Measurements from ENCODE around the gene ATP1A2.
A peak's percentile ranks its signal among the peaks of the same experiment; 100 is the strongest.

The ATP1A2 gene

GRCh38 chr1:160114085-160114484 lies 1.5 kb upstream of the ATP1A2 start:
- H3K27ac ChIP-seq (ENCODE audit: low read length) = peak overlapping the region; percentile 76
- no peaks in the 10 kb centered on the region for H3K27me3 ChIP-seq (ENCODE audit: control insufficient read depth in 1 of 2, insufficient read depth in 2 of 2, low read length in 2 of 2)
- no peaks in the 10 kb centered on the region for H3K36me3 ChIP-seq (ENCODE audit: control insufficient read depth in 2 of 2, insufficient read depth in 2 of 2, low read length in 2 of 2)
- H3K9me3 ChIP-seq (ENCODE audit: control insufficient read depth in 2 of 2, low read length in 2 of 2) = no peaks in the 10 kb centered on the region
- no peak overlapping the region for H3K4me3 ChIP-seq (ENCODE audit: low read length in 2 of 2)
- H3K4me1 ChIP-seq (ENCODE audit: control insufficient read depth, insufficient read depth, low read length) = peaks cover 42% of the 10 kb centered on the region
- no peak overlapping the region for H3K9ac ChIP-seq (ENCODE audit: low read length in 2 of 2)

DNA sequence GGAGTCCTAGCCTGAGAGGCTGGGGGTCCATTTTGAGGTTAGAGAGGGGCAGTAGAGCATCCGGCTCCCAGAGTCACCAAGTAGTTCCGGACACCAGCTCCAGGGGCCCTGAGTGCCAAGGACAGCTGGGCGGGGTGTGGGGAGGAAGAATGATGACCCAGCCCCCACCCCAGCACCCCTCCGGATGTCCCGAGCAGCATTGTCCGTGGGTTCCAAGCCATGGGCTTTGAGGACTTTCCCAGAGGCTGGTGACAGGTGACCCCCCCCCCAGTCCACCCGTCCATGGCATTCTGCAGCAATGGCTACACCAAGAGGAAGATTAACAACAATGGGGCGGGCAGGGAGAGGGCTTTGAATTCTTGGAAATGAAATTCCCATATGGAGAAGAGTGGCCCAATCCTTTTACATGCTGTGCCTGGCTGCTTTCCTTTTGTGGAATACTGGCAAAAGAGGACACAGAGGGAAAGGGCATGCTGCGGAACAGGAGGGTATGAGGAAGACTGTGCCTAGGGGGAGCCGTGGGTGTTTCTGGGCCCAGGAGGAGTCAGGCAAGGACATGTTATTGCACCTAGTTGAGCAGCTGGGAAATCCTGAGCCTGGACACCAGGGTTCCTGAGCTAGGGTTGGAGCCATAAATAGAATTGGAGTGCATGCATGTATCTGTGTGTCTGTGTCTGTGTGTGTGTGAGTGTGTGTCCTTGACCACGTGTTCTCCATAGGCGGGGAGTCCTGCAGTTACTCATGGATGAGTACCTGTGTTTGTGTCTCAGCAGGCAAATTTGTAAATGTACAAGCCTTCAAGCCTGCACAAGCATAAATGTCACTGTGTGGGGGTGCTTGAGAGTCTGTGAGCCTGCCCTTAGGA lies 956 bp downstream of the ATP1A2 start:
- H3K9ac ChIP-seq (ENCODE audit: low read length in 2 of 2) = peak overlapping the region; percentile 68 to 77
- peak overlapping the region; percentile 48 to 81 for H3K4me3 ChIP-seq (ENCODE audit: low read length in 2 of 2)
- H3K27ac ChIP-seq (ENCODE audit: low read length) = peak overlapping the region; percentile 76
- no peaks in the 10 kb centered on the region for H3K9me3 ChIP-seq (ENCODE audit: control insufficient read depth in 2 of 2, low read length in 2 of 2)
- H3K36me3 ChIP-seq (ENCODE audit: control insufficient read depth in 2 of 2, insufficient read depth in 2 of 2, low read length in 2 of 2) = peaks cover 0 to 7% of the 10 kb centered on the region in 2 donors
- H3K4me1 ChIP-seq (ENCODE audit: control insufficient read depth, insufficient read depth, low read length) = peaks cover 39% of the 10 kb centered on the region
- no peaks in the 10 kb centered on the region for H3K27me3 ChIP-seq (ENCODE audit: control insufficient read depth in 1 of 2, insufficient read depth in 2 of 2, low read length in 2 of 2)

- H3K9me3 ChIP-seq (ENCODE audit: control insufficient read depth in 2 of 2, low read length in 2 of 2) = no peaks in the 10 kb centered on the region
- H3K27ac ChIP-seq (ENCODE audit: low read length) = peak overlapping the region; percentile 76
- peak overlapping the region; percentile 2 to 51 for H3K9ac ChIP-seq (ENCODE audit: low read length in 2 of 2)
- H3K36me3 ChIP-seq (ENCODE audit: control insufficient read depth in 2 of 2, insufficient read depth in 2 of 2, low read length in 2 of 2) = peaks cover 0 to 12% of the 10 kb centered on the region in 2 donors
- H3K4me1 ChIP-seq (ENCODE audit: control insufficient read depth, insufficient read depth, low read length) = peaks cover 39% of the 10 kb centered on the region
- H3K27me3 ChIP-seq (ENCODE audit: control insufficient read depth in 1 of 2, insufficient read depth in 2 of 2, low read length in 2 of 2) = no peaks in the 10 kb centered on the region
- peak overlapping the region; percentile 48 to 81 for H3K4me3 ChIP-seq (ENCODE audit: low read length in 2 of 2)
Measured at GRCh38 chr1:160117300-160117699, 1.7 kb downstream of the ATP1A2 start.

DNA sequence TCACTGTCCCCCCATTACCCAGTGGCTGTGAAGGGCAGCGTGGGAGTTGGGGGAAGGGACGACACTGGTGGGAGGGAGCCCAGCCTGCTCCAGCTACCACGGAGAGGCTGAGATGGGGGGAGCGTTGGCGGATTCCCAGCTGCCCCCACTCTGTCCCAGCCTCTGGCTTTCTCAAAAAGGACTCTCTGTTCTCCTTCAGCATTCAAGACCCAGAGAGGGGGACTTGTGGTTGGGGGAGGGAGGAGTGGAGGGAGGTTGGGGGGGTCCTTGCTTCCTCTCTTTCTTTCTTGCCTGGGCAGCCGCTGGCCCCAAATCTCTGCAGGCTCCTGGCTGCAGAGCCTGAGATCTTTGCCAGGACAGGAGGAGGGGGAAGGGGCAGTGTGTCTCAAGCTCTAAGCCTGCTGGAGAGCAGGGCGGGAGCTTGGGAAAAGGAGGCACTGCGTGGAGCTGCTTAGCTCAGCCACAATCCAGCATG lies 2.2 kb downstream of the ATP1A2 start:
- Histone ChIP-seq H3K36me3 (ENCODE audit: control insufficient read depth in 2 of 2, insufficient read depth in 2 of 2, low read length in 2 of 2) (peaks cover 2 to 14% of the 10 kb centered on the region in 2 donors), H3K27ac (ENCODE audit: low read length) (peak overlapping the region; percentile 76), H3K4me3 (ENCODE audit: low read length in 2 of 2) (peak overlapping the region; percentile 48 to 81), H3K9ac (ENCODE audit: low read length in 2 of 2) (peak overlapping the region; percentile 2 to 51), H3K4me1 (ENCODE audit: control insufficient read depth, insufficient read depth, low read length) (peaks cover 39% of the 10 kb centered on the region), H3K27me3 (ENCODE audit: control insufficient read depth in 1 of 2, insufficient read depth in 2 of 2, low read length in 2 of 2) (no peaks in the 10 kb centered on the region), H3K9me3 (ENCODE audit: control insufficient read depth in 2 of 2, low read length in 2 of 2) (no peaks in the 10 kb centered on the region)

DNA sequence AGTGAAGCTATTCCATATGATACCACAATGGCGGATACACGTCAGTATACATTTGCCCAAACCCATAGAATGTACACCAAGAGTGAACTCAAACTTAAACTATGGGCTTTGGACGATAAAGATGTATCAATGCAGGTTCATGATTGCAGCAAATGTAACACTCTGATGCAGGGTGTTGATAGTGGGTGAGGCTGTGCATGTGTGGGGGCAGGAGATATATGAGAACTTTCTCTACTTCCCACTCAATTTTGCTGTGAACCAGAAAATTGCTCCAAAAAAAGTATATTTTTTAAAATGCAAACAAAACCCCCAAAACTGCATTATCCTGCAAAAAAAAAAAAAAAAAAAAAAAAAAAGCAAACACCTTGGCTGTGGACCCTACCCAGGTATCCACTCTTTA lies 3.4 kb downstream of the ATP1A2 start:
- H3K9me3 ChIP-seq (ENCODE audit: control insufficient read depth in 2 of 2, low read length in 2 of 2) = no peaks in the 10 kb centered on the region
- H3K27ac ChIP-seq (ENCODE audit: low read length) = no peak overlapping the region
- peaks cover 13 to 25% of the 10 kb centered on the region in 2 donors for H3K36me3 ChIP-seq (ENCODE audit: control insufficient read depth in 2 of 2, insufficient read depth in 2 of 2, low read length in 2 of 2)
- H3K27me3 ChIP-seq (ENCODE audit: control insufficient read depth in 1 of 2, insufficient read depth in 2 of 2, low read length in 2 of 2) = no peaks in the 10 kb centered on the region
- H3K9ac ChIP-seq (ENCODE audit: low read length in 2 of 2) = no peak overlapping the region
- H3K4me1 ChIP-seq (ENCODE audit: control insufficient read depth, insufficient read depth, low read length) = peaks cover 34% of the 10 kb centered on the region
- no peak overlapping the region for H3K4me3 ChIP-seq (ENCODE audit: low read length in 2 of 2)

GRCh38 chr1:160120797-160121196 lies 5.2 kb downstream of the ATP1A2 start:
- H3K9ac ChIP-seq (ENCODE audit: low read length in 2 of 2) = no peak overlapping the region
- H3K27ac ChIP-seq (ENCODE audit: low read length) = no peak overlapping the region
- H3K27me3 ChIP-seq (ENCODE audit: control insufficient read depth in 1 of 2, insufficient read depth in 2 of 2, low read length in 2 of 2) = no peaks in the 10 kb centered on the region
- peaks cover 25 to 42% of the 10 kb centered on the region in 2 donors for H3K36me3 ChIP-seq (ENCODE audit: control insufficient read depth in 2 of 2, insufficient read depth in 2 of 2, low read length in 2 of 2)
- peaks cover 35% of the 10 kb centered on the region for H3K4me1 ChIP-seq (ENCODE audit: control insufficient read depth, insufficient read depth, low read length)
- no peak overlapping the region for H3K4me3 ChIP-seq (ENCODE audit: low read length in 2 of 2)
- H3K9me3 ChIP-seq (ENCODE audit: control insufficient read depth in 2 of 2, low read length in 2 of 2) = no peaks in the 10 kb centered on the region

DNA sequence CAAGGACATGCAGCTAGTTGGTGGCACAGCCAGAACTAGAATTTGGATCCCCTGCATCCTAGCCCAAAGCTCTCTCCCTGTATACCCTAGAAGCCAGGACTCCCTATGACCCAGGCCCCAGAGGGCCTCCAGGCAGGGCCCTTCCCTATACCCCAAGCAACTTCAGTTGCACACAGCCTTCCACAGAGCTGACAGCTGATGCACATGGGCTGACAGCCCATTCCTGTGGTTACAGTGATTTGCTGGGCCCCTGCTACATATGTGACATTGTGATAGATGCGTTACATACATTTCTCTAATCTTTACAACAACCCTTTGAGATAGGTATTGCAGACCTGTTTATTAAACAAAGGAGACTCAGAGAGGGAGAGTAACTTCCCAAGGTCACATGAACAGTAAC lies 5.8 kb downstream of the ATP1A2 start:
- Histone ChIP-seq H3K36me3 (ENCODE audit: control insufficient read depth in 2 of 2, insufficient read depth in 2 of 2, low read length in 2 of 2) (peaks cover 27 to 44% of the 10 kb centered on the region in 2 donors), H3K9ac (ENCODE audit: low read length in 2 of 2) (no peak overlapping the region), H3K9me3 (ENCODE audit: control insufficient read depth in 2 of 2, low read length in 2 of 2) (no peaks in the 10 kb centered on the region), H3K27me3 (ENCODE audit: control insufficient read depth in 1 of 2, insufficient read depth in 2 of 2, low read length in 2 of 2) (no peaks in the 10 kb centered on the region), H3K4me3 (ENCODE audit: low read length in 2 of 2) (no peak overlapping the region), H3K4me1 (ENCODE audit: control insufficient read depth, insufficient read depth, low read length) (peaks cover 35% of the 10 kb centered on the region), H3K27ac (ENCODE audit: low read length) (no peak overlapping the region)

- Histone ChIP-seq H3K4me3 (ENCODE audit: low read length in 2 of 2) (no peak overlapping the region), H3K27me3 (ENCODE audit: control insufficient read depth in 1 of 2, insufficient read depth in 2 of 2, low read length in 2 of 2) (no peaks in the 10 kb centered on the region), H3K36me3 (ENCODE audit: control insufficient read depth in 2 of 2, insufficient read depth in 2 of 2, low read length in 2 of 2) (peaks cover 36 to 58% of the 10 kb centered on the region in 2 donors), H3K4me1 (ENCODE audit: control insufficient read depth, insufficient read depth, low read length) (peaks cover 33% of the 10 kb centered on the region), H3K27ac (ENCODE audit: low read length) (no peak overlapping the region), H3K9me3 (ENCODE audit: control insufficient read depth in 2 of 2, low read length in 2 of 2) (no peaks in the 10 kb centered on the region), H3K9ac (ENCODE audit: low read length in 2 of 2) (no peak overlapping the region)
Measured at GRCh38 chr1:160122978-160123495, 7.5 kb downstream of the ATP1A2 start.

DNA sequence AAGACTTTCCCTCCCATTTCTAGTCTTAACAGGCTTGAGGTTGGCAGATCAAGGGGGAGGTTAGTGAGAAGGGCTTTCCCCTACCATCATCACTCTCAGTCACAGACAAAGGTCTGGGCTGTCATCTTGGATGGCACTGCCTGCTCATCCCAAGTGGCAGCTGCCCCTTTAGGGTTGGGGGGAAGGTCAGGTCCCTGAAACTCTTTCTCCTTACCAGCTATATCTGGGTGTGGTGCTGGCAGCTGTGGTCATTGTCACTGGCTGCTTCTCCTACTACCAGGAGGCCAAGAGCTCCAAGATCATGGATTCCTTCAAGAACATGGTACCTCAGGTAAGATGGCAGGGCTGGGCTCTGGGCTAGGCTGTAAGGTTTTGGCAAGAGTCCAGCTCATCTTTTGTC lies 8.2 kb downstream of the ATP1A2 start:
- Histone ChIP-seq H3K27ac (ENCODE audit: low read length) (no peak overlapping the region), H3K4me3 (ENCODE audit: low read length in 2 of 2) (no peak overlapping the region), H3K36me3 (ENCODE audit: control insufficient read depth in 2 of 2, insufficient read depth in 2 of 2, low read length in 2 of 2) (peaks cover 43 to 65% of the 10 kb centered on the region in 2 donors), H3K27me3 (ENCODE audit: control insufficient read depth in 1 of 2, insufficient read depth in 2 of 2, low read length in 2 of 2) (no peaks in the 10 kb centered on the region), H3K9ac (ENCODE audit: low read length in 2 of 2) (no peak overlapping the region), H3K9me3 (ENCODE audit: control insufficient read depth in 2 of 2, low read length in 2 of 2) (no peaks in the 10 kb centered on the region), H3K4me1 (ENCODE audit: control insufficient read depth, insufficient read depth, low read length) (peaks cover 29% of the 10 kb centered on the region)

- no peaks in the 10 kb centered on the region for H3K27me3 ChIP-seq (ENCODE audit: control insufficient read depth in 1 of 2, insufficient read depth in 2 of 2, low read length in 2 of 2)
- peaks cover 24% of the 10 kb centered on the region for H3K4me1 ChIP-seq (ENCODE audit: control insufficient read depth, insufficient read depth, low read length)
- peaks cover 53 to 76% of the 10 kb centered on the region in 2 donors for H3K36me3 ChIP-seq (ENCODE audit: control insufficient read depth in 2 of 2, insufficient read depth in 2 of 2, low read length in 2 of 2)
- H3K27ac ChIP-seq (ENCODE audit: low read length) = peak overlapping the region; percentile 31
- no peaks in the 10 kb centered on the region for H3K9me3 ChIP-seq (ENCODE audit: control insufficient read depth in 2 of 2, low read length in 2 of 2)
- no peak overlapping the region for H3K9ac ChIP-seq (ENCODE audit: low read length in 2 of 2)
- no peak overlapping the region for H3K4me3 ChIP-seq (ENCODE audit: low read length in 2 of 2)
Measured at GRCh38 chr1:160124705-160125478, 9.3 kb downstream of the ATP1A2 start.

All from stomach smooth muscle (tissue), 2 donors.